GM21529 (cell line): ENCODE measurements around the gene NFYC.
A peak's percentile ranks its signal among the peaks of the same experiment; 100 is the strongest.
"Not testable (repeated sequence)": the region's sequence is repeated elsewhere in the genome, so short reads cannot be mapped to it uniquely, and the experiment has no call there.

Experiments used
- ATAC-seq: cut with Tn5 transposase; IDR thresholded peaks from one replicate; pipeline ENCODE4 v1.9.1; 2021; ENCODE audit not compliant: unreplicated experiment

Gene NFYC

DNA sequence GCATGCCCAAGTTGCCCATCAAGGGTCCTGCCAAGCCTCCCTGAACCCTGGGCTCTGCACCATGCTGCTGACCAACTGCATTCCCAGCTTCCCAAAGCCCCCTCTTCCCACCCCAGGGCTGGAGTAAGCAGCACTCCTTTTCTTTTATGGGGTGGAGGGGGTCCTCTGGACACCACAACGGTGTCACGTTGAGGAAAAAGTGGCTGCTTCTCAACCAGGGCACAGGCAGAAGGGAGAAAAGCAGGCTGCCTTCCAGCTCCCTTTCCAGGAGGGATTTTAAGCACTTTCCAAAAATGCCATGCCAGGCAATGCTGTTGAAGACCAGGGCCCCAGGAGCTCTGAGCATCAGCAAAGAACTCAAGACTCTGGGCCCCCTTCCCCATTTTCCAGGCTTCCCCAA, 26.7 kb upstream of the NFYC start:
- no peak for ATAC-seq

DNA sequence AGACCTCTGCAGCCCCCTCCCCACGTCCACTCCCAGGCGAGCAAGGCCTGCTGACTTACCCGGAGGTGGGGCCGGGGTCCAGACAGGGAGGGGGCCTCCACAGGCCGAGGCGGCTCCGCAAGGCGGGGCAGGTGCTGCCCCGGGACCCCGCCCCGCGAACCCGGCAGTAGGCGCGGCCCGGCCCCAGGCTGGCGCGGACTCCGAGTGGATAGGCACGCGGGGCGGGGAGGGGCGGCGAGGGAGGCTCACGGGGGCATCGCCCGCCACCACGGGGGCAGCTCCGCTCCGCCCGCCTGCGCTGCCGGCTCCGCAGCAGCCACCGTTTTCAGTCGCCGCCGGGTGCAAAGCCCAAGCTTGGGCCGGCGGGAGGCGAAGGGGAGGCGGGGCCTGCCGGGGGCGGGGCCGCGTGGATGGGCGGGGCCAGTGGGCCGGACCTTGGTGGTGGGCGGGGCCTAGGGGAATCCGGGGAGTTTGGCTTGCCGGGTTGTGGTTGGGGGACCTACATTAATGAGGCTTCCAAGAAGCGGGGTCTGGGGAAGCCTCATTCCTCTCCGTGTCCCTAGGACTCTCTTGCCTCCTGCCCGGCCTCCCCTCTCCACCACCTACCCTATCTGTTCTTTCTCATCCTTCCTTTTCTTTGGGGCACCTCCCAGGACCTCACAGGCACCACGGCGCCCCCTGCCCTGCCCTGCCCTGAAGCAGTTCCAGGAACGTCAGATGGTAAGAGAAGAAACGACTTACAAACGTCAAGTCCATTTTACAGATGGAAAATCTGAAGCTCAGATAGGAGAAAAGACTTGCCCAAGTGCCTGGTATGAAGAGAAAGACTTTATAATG, 26.0 kb upstream of the NFYC start, which contains the start of gene RIMS3:
Gene RIMS3 (minus strand): TSS at position 348 of the 837 bp plus-strand sequence. CDS start 23,757 bp downstream, outside the sequence.
- peak; percentile 76 for ATAC-seq

GRCh38 chr1:40668769-40669525, 22.6 kb upstream of the NFYC start:
- ATAC-seq, result peak; percentile 59

- ATAC-seq, result no peak
Observed at GRCh38 chr1:40673452-40673851, 18.1 kb upstream of the NFYC start.

DNA sequence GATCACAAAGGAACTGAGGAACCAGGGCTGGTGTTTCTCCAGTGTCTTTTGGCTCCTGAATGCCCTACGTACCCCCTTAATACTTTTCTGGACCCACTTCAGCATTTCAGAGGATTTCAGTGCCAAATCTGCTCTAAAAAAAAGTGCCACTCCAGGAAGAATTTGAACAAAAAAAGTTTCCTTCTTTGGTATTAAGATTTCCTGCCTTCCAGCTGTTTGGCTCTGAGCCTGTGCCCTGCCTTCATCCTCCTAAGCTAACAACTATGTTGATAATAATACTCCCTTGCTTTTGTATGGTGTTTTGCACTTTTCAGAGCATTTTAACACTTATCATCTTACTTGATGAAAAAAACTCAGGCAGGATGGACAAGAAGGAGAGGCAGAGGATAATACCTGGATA, 15.0 kb upstream of the NFYC start:
- no peak for ATAC-seq

DNA sequence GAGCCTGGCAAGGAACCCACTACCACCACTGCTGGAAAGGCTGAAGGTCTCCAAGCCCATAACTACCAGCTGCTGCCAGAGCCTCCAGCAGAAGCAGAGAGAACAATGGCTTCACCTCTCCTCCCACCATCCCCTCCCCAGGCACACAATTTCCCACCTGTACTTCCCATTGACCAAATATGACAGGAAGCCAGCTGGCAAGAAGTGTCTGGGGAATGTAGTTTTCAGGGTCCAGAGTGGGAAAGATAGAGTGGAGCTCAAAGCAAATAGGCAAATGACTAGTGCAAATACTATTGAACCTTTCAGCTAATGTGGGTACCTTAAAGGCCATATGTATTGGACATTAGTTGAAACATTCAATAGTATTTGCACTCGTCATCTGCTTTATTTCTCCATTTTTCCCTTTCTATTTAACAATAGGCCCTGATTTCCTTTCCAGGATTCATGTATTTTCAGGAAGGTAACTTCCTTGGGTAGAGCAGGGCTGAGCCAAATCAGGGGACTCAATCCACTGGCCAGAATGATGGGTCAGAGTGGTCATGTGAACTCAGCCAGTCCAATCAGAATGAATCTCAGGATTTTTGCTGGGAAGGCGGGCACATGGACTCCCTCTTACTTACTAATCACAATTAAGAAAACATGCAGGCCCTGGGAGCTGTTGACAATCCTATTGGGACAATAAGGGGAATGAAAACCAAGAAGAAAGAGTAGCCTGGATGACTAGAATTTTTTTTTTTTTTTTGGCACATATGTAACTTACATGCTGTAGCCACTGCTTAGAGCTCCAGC, 12.1 kb upstream of the NFYC start:
- no peak for ATAC-seq

GRCh38 chr1:40684669-40685068, 6.8 kb upstream of the NFYC start:
- ATAC-seq, result no peak

DNA sequence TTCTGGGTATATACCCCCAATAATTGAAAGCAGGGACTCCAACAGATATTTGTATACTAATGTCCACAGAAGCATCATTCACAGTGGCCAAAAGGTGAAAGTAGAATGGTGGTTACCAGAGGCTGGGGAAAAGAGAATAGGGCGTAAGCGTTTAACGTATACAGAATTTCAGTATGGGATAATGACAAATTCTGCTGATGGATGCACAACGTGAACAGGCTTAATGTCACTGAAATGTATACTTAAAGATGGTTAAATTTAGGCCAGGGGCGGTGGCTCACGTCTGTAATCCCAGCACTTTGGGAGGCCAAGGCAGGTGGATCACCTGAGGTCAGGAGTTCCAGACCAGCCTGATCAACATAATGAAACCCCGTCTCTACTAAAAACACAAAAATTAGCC, 4.4 kb upstream of the NFYC start:
- ATAC-seq, result no peak

GRCh38 chr1:40687661-40688060, 3.8 kb upstream of the NFYC start:
- no peak for ATAC-seq

GRCh38 chr1:40689737-40690136, 1.8 kb upstream of the NFYC start:
- ATAC-seq, result no peak

DNA sequence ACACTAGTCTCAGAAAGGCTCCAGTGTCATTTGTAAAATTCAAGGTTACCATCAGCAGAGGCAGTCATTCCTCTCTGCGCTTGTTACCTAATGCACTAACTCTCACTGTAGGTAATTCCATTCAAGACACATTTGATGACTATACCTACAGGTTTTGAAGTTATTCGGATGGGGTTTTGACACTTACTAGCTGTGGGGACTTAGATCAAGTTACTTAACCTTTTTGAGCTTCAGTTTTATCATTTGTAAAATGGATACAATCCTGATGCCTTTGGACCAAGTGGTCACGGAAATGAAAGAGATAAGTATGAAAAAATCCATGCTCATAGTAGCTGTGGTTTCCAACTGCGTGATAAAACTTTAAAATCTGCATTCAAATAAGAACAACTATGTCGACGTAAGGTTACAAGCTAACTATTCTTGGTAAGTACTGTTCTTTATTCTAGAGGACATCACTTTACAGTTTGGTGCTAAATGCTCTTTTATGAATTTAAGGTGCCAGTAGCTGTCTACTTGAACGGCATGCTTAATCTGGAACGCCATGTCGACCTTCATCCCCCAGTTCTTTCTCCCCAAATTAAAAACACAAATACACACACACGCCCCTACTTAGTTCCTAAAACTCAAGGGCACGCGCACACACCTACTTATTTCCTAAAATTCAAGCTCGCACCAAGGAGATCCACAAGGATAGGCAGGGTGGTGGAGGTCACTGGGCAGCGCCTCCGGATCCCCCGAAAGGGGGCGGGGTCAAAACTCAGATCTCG, 550 bp upstream of the NFYC start:
- ATAC-seq, result peak; percentile 1

- no peak for ATAC-seq
Observed at GRCh38 chr1:40692429-40692895, 958 bp downstream of the NFYC start.

- no peak for ATAC-seq
Observed at GRCh38 chr1:40693425-40693824, 1.9 kb downstream of the NFYC start.

- no peak for ATAC-seq
Observed at GRCh38 chr1:40694353-40694874, 2.9 kb downstream of the NFYC start.

- no peak for ATAC-seq
Observed at GRCh38 chr1:40696294-40696693, 4.8 kb downstream of the NFYC start.

DNA sequence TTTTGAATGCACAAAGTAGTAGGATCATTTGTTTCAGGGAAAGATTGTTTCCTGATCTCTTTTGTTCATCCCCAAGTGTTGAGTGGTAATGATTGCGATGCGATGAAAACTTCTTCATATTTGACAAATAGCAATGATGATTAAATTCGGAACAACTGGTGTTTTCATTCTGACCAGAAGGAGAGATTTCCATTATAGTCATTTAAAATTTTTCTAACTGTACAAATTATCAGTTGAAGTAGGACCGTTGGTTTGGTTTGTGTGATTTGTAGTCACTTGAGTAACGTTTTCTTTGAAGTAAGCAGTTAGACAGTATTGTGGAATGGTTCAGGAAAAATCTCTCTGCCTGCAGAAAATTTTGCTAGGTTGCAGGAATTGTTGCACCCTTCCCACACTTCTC, 5.9 kb downstream of the NFYC start:
- ATAC-seq, result no peak

DNA sequence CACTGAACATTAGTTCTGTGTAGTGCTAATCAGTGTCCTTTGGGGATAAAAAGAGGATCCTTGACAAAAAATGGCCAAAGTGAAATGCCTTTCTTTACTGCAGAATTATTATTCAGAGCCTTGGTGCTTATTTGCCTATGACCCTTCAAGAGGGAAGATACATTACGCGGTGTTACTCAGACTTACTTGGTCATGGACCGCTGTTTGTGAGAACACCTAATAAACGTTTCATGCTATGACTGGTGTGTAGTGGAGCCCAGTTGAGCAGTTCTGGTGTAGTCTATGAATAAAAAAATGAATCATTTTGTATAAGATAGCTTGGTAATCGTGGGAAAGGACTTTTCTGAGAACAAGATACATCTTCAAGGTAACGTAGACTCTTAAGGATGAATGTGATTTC, 8.3 kb downstream of the NFYC start:
- ATAC-seq, result peak; percentile 64

DNA sequence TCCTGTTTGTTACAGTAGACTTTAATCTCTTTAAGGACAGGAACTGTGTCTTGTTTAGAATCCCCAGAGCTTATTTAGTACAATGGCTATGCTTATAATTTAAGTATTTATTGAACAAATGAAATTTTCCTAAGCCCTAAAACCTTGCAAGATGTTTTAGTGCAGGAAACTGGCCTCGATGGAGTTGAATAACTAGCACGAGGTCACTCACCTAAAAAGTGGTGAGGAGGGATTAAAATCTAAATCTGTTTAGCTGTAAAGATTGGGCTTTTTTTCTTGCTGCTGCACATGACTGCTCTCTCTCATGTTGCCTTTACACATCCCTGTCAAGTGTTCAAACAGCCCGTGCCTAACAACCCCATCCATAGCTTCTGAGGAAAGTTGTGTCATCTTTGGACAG, 10.2 kb downstream of the NFYC start:
- no peak for ATAC-seq

DNA sequence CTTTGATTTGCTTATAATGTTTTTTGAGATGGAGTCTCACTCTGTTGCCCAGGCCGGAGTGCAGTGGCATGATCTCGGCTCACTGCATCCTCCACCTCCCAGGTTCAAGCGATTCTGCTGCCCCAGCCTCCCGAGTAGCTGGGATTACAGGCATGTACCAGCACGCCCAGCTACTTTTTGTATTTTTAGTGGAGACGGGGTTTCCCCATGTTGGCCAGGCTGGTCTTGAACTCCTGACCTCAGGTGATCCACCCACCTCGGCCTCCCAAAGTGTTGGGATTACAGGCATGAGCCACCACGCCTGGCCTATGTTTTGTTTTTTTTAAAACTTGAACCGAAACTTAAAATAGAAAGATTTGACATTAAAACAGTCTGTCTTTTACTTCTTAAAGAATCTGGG, 11.3 kb downstream of the NFYC start:
- not testable (repeated sequence) for ATAC-seq

GRCh38 chr1:40703316-40703715, 11.8 kb downstream of the NFYC start:
- no peak for ATAC-seq
